HG02938 (cell line): Measurements from ENCODE around the gene ZNF782.
"Not testable (repeated sequence)": the region's sequence is repeated elsewhere in the genome, so short reads cannot be mapped to it uniquely, and the experiment has no call there.

Source experiments
- ATAC-seq: cut with Tn5 transposase; IDR thresholded peaks from one replicate; pipeline ENCODE4 v1.9.1; 2021; ENCODE audit warnings: mild to moderate bottlenecking, moderate library complexity; ENCODE audit not compliant: unreplicated experiment

Gene ZNF782

GRCh38 chr9:96854651-96855273 is 448 bp upstream of the ZNF782 start:
- no peak for ATAC-seq

GRCh38 chr9:96852676-96853075 is 1.6 kb downstream of the ZNF782 start:
- no peak for ATAC-seq

DNA sequence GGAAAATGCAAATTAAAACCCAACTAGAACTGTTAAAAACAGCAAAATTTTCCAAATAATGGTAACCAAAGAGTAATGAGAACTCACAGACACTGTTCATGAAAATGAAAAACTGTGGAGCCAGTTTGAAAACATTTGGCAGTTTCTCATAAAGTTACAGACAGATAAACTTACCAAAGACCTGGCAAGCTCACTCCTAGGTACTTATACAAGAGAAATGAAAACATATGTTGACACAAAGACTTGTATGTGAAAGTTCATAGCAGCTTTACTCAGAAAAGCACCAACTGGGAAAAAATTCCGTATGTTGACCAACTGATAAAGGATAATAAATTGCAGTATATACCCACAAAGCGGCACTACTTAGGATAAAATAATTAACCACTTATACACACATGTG is 10.3 kb downstream of the ZNF782 start:
- no peak for ATAC-seq

DNA sequence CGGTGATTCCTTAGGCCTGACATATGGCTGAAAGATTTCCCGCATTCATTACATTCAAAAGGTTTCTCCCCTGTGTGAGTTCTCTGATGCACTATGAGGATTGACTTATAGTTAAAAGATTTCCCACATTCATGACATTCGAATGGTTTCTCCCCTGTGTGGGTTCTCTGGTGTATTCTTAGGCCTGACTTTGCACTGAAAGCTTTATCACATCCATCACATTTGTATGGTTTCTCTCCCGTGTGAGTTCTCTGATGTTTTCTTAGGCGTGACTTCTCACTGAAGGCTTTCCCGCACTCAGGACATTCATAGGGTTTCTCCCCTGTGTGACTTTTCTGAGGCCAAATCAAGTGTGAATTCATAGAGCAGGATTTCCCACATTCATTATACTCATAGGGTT is 35.8 kb downstream of the ZNF782 start:
- ATAC-seq, result no peak

- no peak for ATAC-seq
Observed at GRCh38 chr9:96817973-96818372, 36.3 kb downstream of the ZNF782 start.

DNA sequence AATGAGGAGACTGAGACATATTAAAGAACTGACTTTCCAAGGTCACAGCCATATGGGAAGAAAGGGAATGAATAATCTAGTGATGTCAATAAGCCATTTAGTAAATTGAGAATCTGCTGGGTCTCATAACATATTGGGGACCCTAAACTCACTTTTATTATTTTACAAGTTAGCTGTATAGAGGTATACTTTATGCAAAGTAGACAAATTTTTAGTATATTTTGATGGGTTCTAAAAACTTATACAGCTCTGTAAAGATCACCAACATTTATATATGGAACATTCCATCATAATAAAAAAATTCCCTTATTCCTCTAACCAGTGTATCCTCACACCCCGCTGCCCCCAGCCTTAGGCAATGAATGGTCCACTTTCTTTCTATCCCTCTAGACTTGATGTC is 40.7 kb downstream of the ZNF782 start:
- ATAC-seq, result no peak

DNA sequence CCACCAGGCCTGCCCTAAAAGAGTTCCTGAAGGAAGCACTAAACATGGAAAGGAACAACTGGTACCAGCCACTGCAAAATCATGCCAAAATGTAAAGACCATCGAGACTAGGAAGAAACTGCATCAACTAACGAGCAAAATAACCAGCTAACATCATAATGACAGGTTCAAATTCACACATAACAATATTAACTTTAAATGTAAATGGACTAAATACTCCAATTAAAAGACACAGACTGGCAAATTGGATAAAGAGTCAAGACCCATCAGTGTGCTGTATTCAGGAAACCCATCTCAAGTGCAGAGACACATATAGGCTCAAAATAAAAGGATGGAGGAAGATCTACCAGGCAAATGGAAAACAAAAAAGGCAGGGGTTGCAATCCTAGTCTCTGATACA is 55.4 kb downstream of the ZNF782 start:
- not testable (repeated sequence) for ATAC-seq

GRCh38 chr9:96784021-96784420 is 70.3 kb downstream of the ZNF782 start:
- no peak for ATAC-seq

GRCh38 chr9:96782235-96782634 is 72.1 kb downstream of the ZNF782 start:
- ATAC-seq, result no peak

- no peak for ATAC-seq
Observed at GRCh38 chr9:96781552-96781951, 72.8 kb downstream of the ZNF782 start.

GRCh38 chr9:96779089-96779488 is 75.2 kb downstream of the ZNF782 start:
- ATAC-seq, result no peak

GRCh38 chr9:96777426-96777864 is 76.9 kb downstream of the ZNF782 start:
- no peak for ATAC-seq

DNA sequence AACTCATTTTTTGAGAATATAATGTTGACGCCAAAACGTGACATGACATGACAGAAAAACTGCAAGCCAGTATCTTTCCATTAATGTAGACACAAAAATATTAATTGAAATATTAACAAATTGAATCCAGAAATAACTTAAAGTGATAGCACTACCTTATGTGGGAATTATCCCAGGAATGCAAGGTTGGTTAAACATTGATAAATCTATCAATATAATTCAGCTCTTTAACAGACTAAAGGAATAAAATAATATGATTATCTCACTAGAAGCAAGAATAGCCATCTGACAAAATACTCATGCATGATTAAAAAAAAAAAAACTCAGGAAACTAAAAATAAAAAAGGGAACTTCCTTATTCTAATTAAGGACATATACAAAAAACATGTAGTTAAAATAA is 83.2 kb downstream of the ZNF782 start:
- ATAC-seq, result no peak

- no peak for ATAC-seq
Observed at GRCh38 chr9:96769989-96770388, 84.3 kb downstream of the ZNF782 start.
